NOMO-1 (cell line): Measurements from ENCODE around the gene NCOA6.

Source experiments
- DNase-seq, 2 experiments: peaks; one replicate each; lab custom pipeline; 2025; ENCODE audit not compliant: unreplicated experiment in 2 of 2; lab: John Stamatoyannopoulos, UW

NCOA6 gene

GRCh38 chr20:34825530-34826362 is at the start of gene NCOA6:
NCOA6 (minus strand) TSS chr20:34825651; CDS start chr20:34782355, 43,296 bp downstream.
- DNase-seq, result peak; percentile 62

GRCh38 chr20:34874094-34874654 is 48.7 kb upstream of the NCOA6 start:
- DNase-seq, result peak; percentile 69 to 75

- no peak for DNase-seq
Observed at GRCh38 chr20:34873583-34874093, 48.2 kb upstream of the NCOA6 start.

GRCh38 chr20:34872622-34873224 is 47.3 kb upstream of the NCOA6 start, which contains the start of gene GGT7:
GGT7 (minus strand) TSS chr20:34872856; CDS start chr20:34872815, 41 bp downstream.
- peak; percentile 66 for DNase-seq

- DNase-seq, result no peak
Observed at GRCh38 chr20:34871966-34872621, 46.6 kb upstream of the NCOA6 start.

- DNase-seq, result no peak
Observed at GRCh38 chr20:34871320-34871926, 46.0 kb upstream of the NCOA6 start.

GRCh38 chr20:34864216-34864615 is 38.8 kb upstream of the NCOA6 start:
- DNase-seq, result no peak

GRCh38 chr20:34863421-34863965 is 38.0 kb upstream of the NCOA6 start:
- DNase-seq, result no peak

- DNase-seq, result no peak
Observed at GRCh38 chr20:34862724-34863123, 37.3 kb upstream of the NCOA6 start.

GRCh38 chr20:34861386-34862084 is 36.1 kb upstream of the NCOA6 start:
- no peak for DNase-seq

GRCh38 chr20:34859826-34860545 is 34.5 kb upstream of the NCOA6 start:
- DNase-seq, result no peak

GRCh38 chr20:34859367-34859766 is 33.9 kb upstream of the NCOA6 start:
- no peak for DNase-seq

- no peak for DNase-seq
Observed at GRCh38 chr20:34852298-34852697, 26.8 kb upstream of the NCOA6 start.

GRCh38 chr20:34850969-34851368 is 25.5 kb upstream of the NCOA6 start:
- DNase-seq, result no peak

GRCh38 chr20:34849778-34850177 is 24.3 kb upstream of the NCOA6 start:
- no peak for DNase-seq

- DNase-seq, result no peak
Observed at GRCh38 chr20:34848597-34848996, 23.1 kb upstream of the NCOA6 start.

- no peak for DNase-seq
Observed at GRCh38 chr20:34843421-34843820, 18.0 kb upstream of the NCOA6 start.

- DNase-seq, result no peak
Observed at GRCh38 chr20:34842143-34842542, 16.7 kb upstream of the NCOA6 start.

GRCh38 chr20:34834459-34834893 is 9.0 kb upstream of the NCOA6 start:
- peak; percentile 12 to 54 for DNase-seq
